SK-N-SH treated with all-trans-retinoic acid at 6 μM for 48 hours (cell line): ENCODE data around the gene NMUR1.

ENCODE experiments used
- BACH2 ChIP-seq: fragments of 250-450 bp; sonication (Bioruptor Pico); IDR thresholded peaks from 2 replicates; pipeline ENCODE4 v1.9.0; 2021; ENCODE audit warnings: mild to moderate bottlenecking, borderline replicate concordance
- CREB5 ChIP-seq: fragments of 250-450 bp; sonication (Bioruptor Pico); IDR thresholded peaks from 2 replicates; pipeline ENCODE4 v1.5.1; 2020; ENCODE audit warnings: low read depth, mild to moderate bottlenecking, moderate library complexity
- GLIS3 ChIP-seq: fragments of 250-450 bp; sonication (Bioruptor Pico); IDR thresholded peaks from 2 replicates; pipeline ENCODE4 v1.5.0; 2020; ENCODE audit warnings: mild to moderate bottlenecking, moderate library complexity
- OSR1 ChIP-seq: fragments of 250-450 bp; sonication (Bioruptor Pico); IDR thresholded peaks from 2 replicates; pipeline ENCODE4 v1.8.0; 2022; ENCODE audit warnings: moderate library complexity, mild to moderate bottlenecking, inconsistent platforms
- RARB ChIP-seq: fragments of 250-450 bp; sonication (Bioruptor Pico); IDR thresholded peaks from 2 replicates; pipeline ENCODE4 v1.8.0; 2021; ENCODE audit warnings: mild to moderate bottlenecking, moderate library complexity
- TCF4 ChIP-seq: fragments of 250-450 bp; sonication (Bioruptor Pico); IDR thresholded peaks from 2 replicates; pipeline ENCODE4 v1.8.0; 2021; ENCODE audit warnings: mild to moderate bottlenecking, moderate library complexity, borderline replicate concordance
- ZFP3 ChIP-seq: fragments of 250-450 bp; sonication (Bioruptor Pico); IDR thresholded peaks from 2 replicates; pipeline ENCODE4 v1.5.0; 2020; ENCODE audit warnings: mild to moderate bottlenecking, moderate library complexity
- ZFP30 ChIP-seq: fragments of 450-650 bp; formaldehyde crosslinking; IDR thresholded peaks from 2 replicates; pipeline ENCODE4 v1.5.0; 2022; ENCODE audit warnings: mild to moderate bottlenecking, moderate library complexity
- ZNF565 ChIP-seq: fragments of 450-650 bp; formaldehyde crosslinking; conservative IDR thresholded peaks from 2 replicates; pipeline ENCODE4 v1.5.0; 2020; ENCODE audit warnings: low read depth, mild to moderate bottlenecking, moderate library complexity
- ZNF8 ChIP-seq: fragments of 450-650 bp; formaldehyde crosslinking; IDR thresholded peaks from 2 replicates; pipeline ENCODE4 v1.5.0; 2020; ENCODE audit warnings: mild to moderate bottlenecking, moderate library complexity

- TF ChIP-seq OSR1 (CRISPR knock-in tag), result no peak
- TF ChIP-seq ZFP30, result no peak
- no peak for TF ChIP-seq ZFP3
- TF ChIP-seq TCF4, result no peak
- TF ChIP-seq ZNF8 (CRISPR knock-in tag), result no peak
- no peak for TF ChIP-seq GLIS3
- TF ChIP-seq RARB (CRISPR knock-in tag), result no peak
- no peak for TF ChIP-seq CREB5 (CRISPR knock-in tag)
- TF ChIP-seq BACH2 (CRISPR knock-in tag), result no peak
- no peak for TF ChIP-seq ZNF565 (CRISPR knock-in tag)
These were observed 5.7 kb upstream of the NMUR1 start for GRCh38 chr2:231535961-231536360.
